Bronchial epithelial cell (primary cell): ENCODE data around the gene ATP6V0B. TPM values are rescaled to one million over a fixed set of nuclear protein-coding genes. Genes with fewer than 3 reads are reported as not detected.
A peak's percentile ranks its signal among the peaks of the same experiment; 100 is the strongest.

ENCODE experiments used
- DNase-seq: peaks from one replicate; pipeline ENCODE4 v3.0.0-alpha.2; 2010; ENCODE audit warnings: low read depth
- FAIRE-seq: peaks from 2 replicates; lab custom pipeline; 2011; peaks lifted over from hg19 to GRCh38; lab: Jason Lieb, UNC
- H3K27me3 ChIP-seq: 2 replicates; pipeline ENCODE4 v1.5.1; 2011; ENCODE audit warnings: low read length; ENCODE audit not compliant: control insufficient read depth, insufficient read depth
- H3K36me3 ChIP-seq: 2 replicates; pipeline ENCODE4 v1.5.1; 2011; ENCODE audit warnings: low read length; ENCODE audit not compliant: control insufficient read depth, insufficient read depth
- H3K4me3 ChIP-seq: 2 replicates; pipeline ENCODE4 v1.5.1; 2011; ENCODE audit warnings: mild to moderate bottlenecking, low read depth, low read length, control low read depth
- total RNA-seq: library from RNA; depleted of rRNA; stranded (reverse); fragments of >200 nt; gene quantifications from 2 replicates; pipeline ENCODE4 v1.2.1, GENCODE V29; 2014
- TF ChIP-seq, protein P1 (sequence below): IDR thresholded peaks from 2 replicates; pipeline ENCODE4 v1.5.1; 2011; ENCODE audit warnings: mild to moderate bottlenecking, moderate library complexity, low read length, control low read depth, inconsistent platforms; ENCODE audit not compliant: insufficient read depth, severe bottlenecking

The ATP6V0B gene
- total RNA-seq, 1 donor from 2014 or later = 220 TPM

DNA sequence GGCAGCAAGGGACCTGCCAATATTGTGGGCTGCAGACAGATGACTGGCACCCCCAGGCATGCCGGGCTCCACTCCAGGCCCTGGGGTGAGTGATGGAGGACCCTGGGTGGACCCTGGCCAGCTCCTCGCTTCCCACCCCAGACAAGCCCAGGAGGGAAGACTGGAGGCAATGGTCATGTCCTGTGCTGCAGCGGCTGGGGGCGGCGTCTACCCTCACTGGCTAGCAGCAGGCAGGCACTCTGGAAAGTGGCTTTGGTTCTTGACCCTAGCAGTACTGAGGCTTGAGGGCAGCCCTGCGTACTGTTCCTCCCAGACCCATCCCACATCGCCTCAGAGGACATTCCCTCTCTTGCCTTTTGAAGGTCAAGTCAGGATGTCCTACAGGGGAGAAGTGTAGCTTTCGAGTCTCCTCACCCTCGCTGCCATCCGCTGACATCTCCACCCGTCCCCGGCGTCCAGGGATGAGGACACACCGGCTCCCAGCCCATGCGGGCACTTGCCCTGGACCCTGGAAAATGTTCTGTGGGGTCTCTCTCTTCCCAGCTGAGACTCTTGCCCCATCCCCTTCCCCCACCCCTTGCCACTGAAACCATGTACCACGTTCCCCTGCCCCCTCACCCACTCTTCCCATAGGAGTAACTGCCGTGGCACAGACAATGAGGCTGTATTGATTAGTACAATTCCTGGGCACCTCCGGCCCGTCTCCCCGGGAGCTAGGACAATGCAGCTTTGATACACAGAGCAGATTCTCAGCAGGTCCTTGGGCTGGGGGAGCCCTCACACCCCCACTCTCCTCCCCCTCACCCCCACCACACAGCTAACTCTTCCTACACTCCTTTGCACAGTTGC, 41.5 kb downstream of the ATP6V0B start:
- DNase-seq (no peak), FAIRE-seq (no peak)
- no peaks in the 10 kb centered on the region for H3K27me3 ChIP-seq
- H3K36me3 ChIP-seq = peaks cover 10% of the 10 kb centered on the region
- H3K4me3 ChIP-seq = no peak overlapping the region
- TF ChIP-seq, protein P1, sequence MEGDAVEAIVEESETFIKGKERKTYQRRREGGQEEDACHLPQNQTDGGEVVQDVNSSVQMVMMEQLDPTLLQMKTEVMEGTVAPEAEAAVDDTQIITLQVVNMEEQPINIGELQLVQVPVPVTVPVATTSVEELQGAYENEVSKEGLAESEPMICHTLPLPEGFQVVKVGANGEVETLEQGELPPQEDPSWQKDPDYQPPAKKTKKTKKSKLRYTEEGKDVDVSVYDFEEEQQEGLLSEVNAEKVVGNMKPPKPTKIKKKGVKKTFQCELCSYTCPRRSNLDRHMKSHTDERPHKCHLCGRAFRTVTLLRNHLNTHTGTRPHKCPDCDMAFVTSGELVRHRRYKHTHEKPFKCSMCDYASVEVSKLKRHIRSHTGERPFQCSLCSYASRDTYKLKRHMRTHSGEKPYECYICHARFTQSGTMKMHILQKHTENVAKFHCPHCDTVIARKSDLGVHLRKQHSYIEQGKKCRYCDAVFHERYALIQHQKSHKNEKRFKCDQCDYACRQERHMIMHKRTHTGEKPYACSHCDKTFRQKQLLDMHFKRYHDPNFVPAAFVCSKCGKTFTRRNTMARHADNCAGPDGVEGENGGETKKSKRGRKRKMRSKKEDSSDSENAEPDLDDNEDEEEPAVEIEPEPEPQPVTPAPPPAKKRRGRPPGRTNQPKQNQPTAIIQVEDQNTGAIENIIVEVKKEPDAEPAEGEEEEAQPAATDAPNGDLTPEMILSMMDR = no peak

DNA sequence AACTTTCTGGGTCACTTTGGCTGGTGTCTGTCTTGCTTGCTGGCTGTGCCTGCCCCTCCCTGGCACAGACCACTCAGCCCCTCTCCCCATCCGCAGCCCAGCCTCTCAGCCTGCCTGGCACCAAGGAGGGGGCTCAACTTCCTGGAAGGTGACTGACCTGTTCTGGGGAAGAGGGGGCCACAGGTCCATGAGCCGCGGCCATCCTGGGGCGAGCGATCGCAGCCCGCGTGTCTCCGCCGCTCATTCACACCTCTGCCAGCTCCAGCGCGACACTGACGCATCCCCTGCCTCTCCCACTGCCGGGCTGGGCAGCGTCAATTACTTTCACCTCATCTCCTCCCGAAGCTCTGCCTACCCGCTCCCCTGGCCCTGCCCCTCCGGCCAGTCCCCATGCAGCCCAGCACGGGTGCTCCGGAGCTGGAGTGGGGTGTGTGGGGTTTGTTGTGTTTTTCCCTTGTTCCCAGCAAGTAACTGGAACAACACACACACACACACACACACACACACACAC, 42.2 kb downstream of the ATP6V0B start:
- DNase-seq = no peak
- no peak overlapping the region for H3K4me3 ChIP-seq
- TF ChIP-seq, protein P1 = no peak
- H3K36me3 ChIP-seq = peaks cover 14% of the 10 kb centered on the region
- no peak for FAIRE-seq
- H3K27me3 ChIP-seq = no peaks in the 10 kb centered on the region

DNA sequence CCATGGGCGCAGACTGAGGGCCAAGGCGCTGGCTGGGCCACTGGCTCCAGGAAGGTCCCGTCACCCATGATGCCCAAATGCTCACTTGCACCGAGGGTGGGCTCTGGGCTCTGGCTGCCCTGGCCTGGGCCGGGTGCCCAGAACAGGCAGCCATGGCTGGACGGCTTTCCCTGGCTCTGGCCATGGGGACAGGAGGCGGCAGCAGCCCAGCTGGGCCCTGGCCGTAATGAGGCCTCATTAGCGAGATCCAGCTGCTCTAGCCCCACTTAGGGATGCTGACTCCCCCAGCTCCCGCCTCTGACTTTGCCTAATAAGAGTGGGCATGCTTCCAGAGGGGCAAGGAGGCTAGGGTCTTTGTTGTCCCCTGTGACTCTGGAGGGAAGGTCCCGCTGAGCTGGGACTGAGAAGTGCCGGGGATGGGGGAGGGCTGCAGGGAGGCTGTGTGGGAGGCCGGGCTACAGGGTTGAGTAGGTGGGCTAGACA, 44.7 kb downstream of the ATP6V0B start:
- DNase-seq = no peak
- H3K27me3 ChIP-seq = no peaks in the 10 kb centered on the region
- FAIRE-seq = no peak
- H3K4me3 ChIP-seq = no peak overlapping the region
- peaks cover 29% of the 10 kb centered on the region for H3K36me3 ChIP-seq
- TF ChIP-seq, protein P1 = no peak

DNA sequence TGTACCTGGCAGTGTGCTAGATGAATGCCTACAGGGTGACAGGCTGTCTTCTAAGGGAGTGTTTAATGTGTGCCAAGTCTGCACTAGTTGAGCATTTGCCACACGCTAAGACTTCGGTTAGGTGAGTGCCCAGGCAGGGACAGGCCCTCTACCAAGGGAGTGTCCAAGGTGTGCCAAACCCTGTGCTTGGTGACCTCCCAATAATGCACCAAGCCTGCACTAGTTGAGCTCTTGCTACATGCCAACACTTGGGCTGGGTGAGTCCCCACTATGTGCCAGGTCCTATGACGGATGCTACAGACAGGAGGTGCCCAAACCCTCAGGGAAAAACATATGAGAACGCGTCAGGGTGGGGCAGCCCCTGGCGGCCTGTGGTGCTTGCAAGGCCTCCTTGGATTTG, 45.7 kb downstream of the ATP6V0B start:
- no peak overlapping the region for H3K4me3 ChIP-seq
- peaks cover 29% of the 10 kb centered on the region for H3K36me3 ChIP-seq
- TF ChIP-seq, protein P1 = no peak
- FAIRE-seq (peak; percentile 62), DNase-seq (no peak)
- H3K27me3 ChIP-seq = no peaks in the 10 kb centered on the region

DNA sequence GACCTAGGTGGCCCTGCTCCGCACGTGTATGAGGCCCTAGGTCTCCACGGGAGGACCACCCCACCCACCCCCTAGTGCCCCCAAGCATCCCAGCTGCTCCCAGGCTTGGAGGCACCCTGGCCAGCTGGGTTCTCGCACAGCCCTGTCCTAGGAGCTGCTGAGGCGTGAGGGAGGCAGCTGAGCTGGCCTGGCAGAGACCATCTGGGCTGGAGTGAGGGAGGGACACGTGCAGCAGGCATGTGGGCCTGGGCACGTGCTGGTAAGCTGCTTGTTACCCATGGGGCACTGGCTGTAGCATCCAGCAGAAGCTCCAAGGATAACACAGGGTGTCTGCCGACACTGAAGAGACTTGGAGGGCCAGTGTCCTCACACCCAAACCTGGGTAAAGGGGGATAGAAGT, 46.4 kb downstream of the ATP6V0B start:
- no peaks in the 10 kb centered on the region for H3K27me3 ChIP-seq
- FAIRE-seq = peak; percentile 82
- no peak for DNase-seq
- H3K36me3 ChIP-seq = peaks cover 30% of the 10 kb centered on the region
- no peak overlapping the region for H3K4me3 ChIP-seq
- TF ChIP-seq, protein P1 = no peak
